HG03354 (cell line): ENCODE results near the gene NPIPA8.
"Not testable (repeated sequence)": the region's sequence is repeated elsewhere in the genome, so short reads cannot be mapped to it uniquely, and the experiment has no call there.

Experiments
- ATAC-seq: cut with Tn5 transposase; IDR thresholded peaks from one replicate; pipeline ENCODE4 v1.9.1; 2021; ENCODE audit warnings: mild to moderate bottlenecking; ENCODE audit not compliant: unreplicated experiment, poor library complexity, severe bottlenecking

Gene NPIPA8

GRCh38 chr16:18286342-18286741, 50.2 kb downstream of the NPIPA8 start:
- ATAC-seq, result not testable (repeated sequence)

GRCh38 chr16:18280319-18280718, 56.2 kb downstream of the NPIPA8 start:
- not testable (repeated sequence) for ATAC-seq

- ATAC-seq, result not testable (repeated sequence)
Measured at GRCh38 chr16:18276756-18277155, 59.8 kb downstream of the NPIPA8 start.

- ATAC-seq, result not testable (repeated sequence)
Measured at GRCh38 chr16:18270171-18270570, 66.4 kb downstream of the NPIPA8 start.
